ENCODE results near the gene ANKS1B.
A peak's percentile ranks its signal among the peaks of the same experiment; 100 is the strongest.

Gene ANKS1B

GRCh38 chr12:98745578-98746391, 1239.0 kb downstream of the ANKS1B start:
- Histone ChIP-seq H3K27ac (peak overlapping the region in 8 of 21 experiments; percentile 12 to 73 (median 47)), H3K4me3 (peak overlapping the region; percentile 20 to 59 (median 37))

DNA sequence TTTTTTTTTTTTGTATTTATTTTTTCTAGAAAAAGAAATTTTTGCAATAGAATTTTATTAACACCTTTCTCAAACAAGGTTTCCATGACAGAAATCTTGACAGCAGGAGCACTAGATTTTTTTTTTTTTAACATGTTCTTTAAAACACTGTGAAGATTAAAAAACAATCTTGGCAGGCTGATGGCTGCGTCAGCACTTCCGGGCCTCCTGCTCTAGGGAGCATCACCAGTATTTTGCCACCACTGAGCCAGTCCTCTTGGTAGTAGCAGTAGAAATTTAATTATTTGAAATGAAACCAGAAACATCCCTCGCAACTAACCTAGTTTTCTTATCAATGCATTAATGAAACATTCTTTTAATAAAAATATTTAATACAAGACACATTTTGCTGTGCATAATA, 1240.1 kb downstream of the ANKS1B start:
- H3K4me3 ChIP-seq, result peak overlapping the region in 1 of 7 experiments; percentile 37
- H3K27ac ChIP-seq, result peak overlapping the region in 1 of 21 experiments; percentile 40

DNA sequence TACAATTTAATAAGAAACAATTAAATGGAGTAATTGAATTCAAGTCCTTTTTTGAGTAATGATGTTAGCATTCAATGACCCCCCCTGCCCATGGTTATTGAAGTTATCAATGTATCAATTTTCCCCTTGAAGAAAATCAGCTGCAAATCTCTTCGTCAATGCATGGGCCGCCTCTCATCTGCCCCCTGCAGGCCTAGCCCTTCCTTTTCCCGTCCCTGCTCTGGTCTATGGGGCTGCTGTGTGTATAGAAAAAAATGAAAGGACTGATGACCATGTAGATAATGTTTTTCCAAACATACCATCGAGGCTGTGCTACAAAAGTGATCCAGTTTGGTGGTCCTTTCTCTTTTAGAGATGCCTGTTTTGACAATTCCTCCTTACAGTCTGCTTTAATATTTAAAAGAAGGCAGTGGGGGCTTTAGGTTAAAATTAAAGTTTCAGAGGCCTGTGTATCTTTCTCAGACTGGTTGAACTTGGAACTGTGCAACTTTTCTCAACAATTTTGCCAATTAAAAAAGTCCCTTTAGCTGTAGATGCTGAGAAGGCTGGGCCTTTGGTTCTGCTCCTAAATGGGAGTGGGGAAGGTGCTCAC, 1241.3 kb downstream of the ANKS1B start:
- Histone ChIP-seq H3K4me3 (no peak overlapping the region), H3K27ac (no peak overlapping the region)

DNA sequence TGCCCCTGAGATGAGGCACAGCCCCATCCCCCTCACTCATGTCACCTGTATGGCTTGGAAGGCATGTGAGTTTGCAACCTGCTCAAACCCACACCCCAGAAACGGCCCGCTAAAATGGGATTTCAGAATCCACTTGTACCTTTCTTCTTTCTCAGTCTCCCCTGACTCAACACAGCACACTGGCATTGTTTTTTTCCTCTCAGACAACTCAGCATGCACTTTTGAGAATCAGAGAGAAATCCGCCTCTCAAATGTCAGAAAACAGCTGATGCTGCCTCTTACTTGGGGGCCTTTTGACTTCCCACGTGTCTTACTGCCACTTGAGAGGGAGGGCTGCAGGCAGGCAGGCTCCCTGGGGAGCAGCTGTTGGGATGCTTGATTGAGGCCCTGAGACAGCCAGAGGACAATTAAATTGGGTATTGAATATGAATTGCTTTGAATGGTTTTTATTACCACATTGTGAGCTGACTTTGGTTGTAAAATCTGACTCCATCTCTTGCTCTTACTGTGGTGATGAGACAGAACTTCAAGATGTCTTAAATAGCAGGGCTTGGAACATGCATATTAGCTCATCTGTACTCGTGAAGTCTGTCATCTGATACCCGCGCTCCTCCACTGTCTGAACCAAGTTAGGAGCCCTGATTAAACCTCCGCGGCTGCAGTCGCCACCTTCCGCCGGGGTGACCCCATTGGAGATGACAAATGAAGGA, 1243.0 kb downstream of the ANKS1B start:
- no peak overlapping the region for H3K27ac ChIP-seq
- H3K4me3 ChIP-seq, result no peak overlapping the region

- no peak overlapping the region for H3K27ac ChIP-seq
Measured at GRCh38 chr12:98741196-98741555, 1243.6 kb downstream of the ANKS1B start.

DNA sequence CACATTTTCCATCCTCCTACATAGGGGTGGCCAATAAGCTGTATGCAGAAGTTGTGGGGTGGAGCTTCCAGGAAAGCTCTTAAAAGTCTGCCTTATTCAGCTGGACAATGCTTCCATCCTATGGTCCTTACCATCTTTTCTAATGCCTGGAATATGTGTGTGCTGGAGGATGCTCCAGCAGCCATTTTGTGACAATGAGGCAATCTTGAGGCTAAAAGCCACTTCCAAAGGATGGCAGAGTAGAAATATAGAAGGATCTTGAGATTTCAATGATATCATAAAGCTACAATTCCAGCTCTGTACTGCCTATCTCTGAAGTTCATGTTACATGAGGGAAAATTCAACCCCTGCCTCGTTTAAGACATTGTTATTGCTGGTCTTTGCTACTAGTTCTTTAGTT, 1244.0 kb downstream of the ANKS1B start:
- Histone ChIP-seq H3K27ac (no peak overlapping the region), H3K4me3 (no peak overlapping the region)

More at GRCh38 chr12:98741196-98741555, 1243.6 kb downstream of the ANKS1B start:
- no peak overlapping the region for H3K4me3 ChIP-seq

GRCh38 chr12:98738539-98738938, 1246.2 kb downstream of the ANKS1B start:
- no peak overlapping the region for H3K27ac ChIP-seq
- no peak overlapping the region for H3K4me3 ChIP-seq

GRCh38 chr12:98738002-98738401, 1246.7 kb downstream of the ANKS1B start:
- H3K27ac ChIP-seq, result no peak overlapping the region

DNA sequence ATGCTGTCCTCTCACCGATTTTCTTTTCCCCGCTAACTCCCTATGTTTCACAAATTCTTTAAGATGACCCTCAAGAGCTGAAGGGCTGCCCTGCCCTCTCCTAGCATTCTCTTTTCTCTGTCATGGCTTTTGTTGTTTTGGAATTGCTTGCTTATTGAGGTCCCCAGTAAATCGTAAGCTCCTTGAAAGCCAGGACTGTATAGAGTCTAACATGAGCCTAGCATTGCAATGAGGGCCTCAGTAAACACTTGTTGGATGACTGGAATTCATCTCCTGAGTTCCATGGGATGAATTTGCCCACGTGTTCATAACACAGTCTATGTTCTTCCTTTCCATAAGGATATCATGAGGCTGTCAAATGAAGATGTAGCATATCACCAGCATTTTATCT, 1247.4 kb downstream of the ANKS1B start:
- Histone ChIP-seq H3K27ac (no peak overlapping the region), H3K4me3 (no peak overlapping the region)

More at GRCh38 chr12:98738002-98738401, 1246.7 kb downstream of the ANKS1B start:
- no peak overlapping the region for H3K4me3 ChIP-seq

GRCh38 chr12:98736352-98737321, 1248.1 kb downstream of the ANKS1B start:
- no peak overlapping the region for H3K4me3 ChIP-seq
- H3K27ac ChIP-seq, result no peak overlapping the region

- H3K27ac ChIP-seq, result no peak overlapping the region
Measured at GRCh38 chr12:98735821-98736220, 1248.9 kb downstream of the ANKS1B start.

GRCh38 chr12:98733667-98734350, 1250.9 kb downstream of the ANKS1B start:
- no peak overlapping the region for H3K4me3 ChIP-seq

More at GRCh38 chr12:98735821-98736220, 1248.9 kb downstream of the ANKS1B start:
- H3K4me3 ChIP-seq, result no peak overlapping the region

DNA sequence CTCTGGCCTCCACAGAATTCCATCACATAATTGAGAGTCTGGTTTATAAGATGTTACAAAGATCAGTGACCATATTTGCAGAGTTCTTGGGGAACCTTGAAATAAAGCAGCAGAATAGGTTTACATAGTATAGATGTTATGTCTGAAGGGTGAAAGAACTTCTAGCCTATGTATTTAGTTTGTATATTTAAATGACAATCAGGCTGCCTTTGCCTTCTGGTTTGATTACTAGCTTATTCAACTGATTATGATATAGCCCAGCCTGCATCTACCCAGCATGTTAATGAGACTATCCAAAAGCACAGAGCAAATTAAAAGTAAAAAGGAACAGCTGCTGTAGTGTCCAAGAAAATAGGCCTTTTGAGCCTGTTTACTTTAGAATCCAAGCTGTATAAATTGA, 1254.3 kb downstream of the ANKS1B start:
- Histone ChIP-seq H3K27ac (no peak overlapping the region), H3K4me3 (no peak overlapping the region)

More at GRCh38 chr12:98733667-98734350, 1250.9 kb downstream of the ANKS1B start:
- H3K27ac ChIP-seq, result no peak overlapping the region

GRCh38 chr12:98727196-98727595, 1257.5 kb downstream of the ANKS1B start:
- H3K4me3 ChIP-seq, result no peak overlapping the region
- no peak overlapping the region for H3K27ac ChIP-seq

DNA sequence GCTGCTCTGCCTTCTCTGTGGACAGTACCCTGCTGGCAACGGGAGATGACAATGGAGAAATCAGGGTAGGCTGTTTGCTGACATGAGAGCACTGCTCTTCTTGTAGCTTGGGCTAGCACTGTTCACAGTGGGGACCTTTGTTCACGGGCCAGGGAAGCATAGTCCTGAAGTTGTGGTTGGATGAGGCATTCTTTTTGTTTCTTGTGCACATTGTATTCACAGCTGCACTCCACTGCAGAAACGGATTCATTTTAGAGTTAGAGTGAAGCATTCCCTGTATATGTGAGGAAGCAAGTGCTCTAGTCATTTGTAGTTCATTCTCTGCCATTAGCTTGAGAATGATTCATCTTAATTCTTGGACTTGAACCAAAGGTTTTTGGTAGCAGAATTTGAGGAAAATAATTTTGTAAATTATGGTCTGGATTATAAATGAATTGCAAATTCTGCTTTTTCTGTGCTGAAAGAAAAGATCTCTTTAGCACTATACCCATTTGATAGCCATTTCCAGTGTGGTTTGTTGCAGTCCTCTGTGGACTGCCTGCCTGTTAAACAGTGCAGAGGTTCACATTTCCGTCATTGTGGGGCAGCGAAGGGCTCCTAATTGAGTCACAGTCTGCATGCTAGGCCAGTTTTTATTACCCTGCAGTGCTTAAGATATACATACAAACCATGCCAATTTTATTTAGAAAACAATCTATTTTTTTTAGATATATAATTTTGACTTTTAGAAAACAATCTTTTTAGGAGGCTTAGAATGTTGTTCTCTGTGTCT, 1259.1 kb downstream of the ANKS1B start:
- Histone ChIP-seq H3K4me3 (no peak overlapping the region), H3K27ac (peak overlapping the region in 2 of 21 experiments; percentile 27 to 35)

- peak overlapping the region in 1 of 21 experiments; percentile 35 for H3K27ac ChIP-seq
Measured at GRCh38 chr12:98724384-98725155, 1260.2 kb downstream of the ANKS1B start.

DNA sequence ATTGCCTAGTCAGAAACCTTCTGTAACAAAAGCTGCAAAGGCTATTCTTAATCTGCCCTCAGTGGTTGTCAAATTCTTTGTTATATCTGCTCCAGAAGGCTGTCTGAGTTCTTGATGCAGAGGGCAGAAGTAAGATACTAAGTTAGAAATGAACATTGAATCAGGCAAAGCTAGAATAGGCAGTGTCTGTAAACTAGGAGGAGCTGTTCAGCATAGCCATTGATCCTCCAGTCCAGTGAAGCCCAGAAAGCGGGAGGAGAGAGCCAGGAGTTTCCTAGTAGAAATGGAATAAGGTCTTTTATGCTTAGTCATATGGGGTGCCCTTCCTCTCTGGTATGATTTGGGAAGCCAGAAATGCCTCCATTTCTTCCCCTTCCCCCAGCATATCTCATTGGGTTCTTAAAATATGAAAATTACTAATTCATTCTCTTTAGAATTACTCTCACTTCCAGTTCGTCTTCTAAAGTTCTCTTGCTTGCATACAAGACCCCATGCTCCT, 1263.5 kb downstream of the ANKS1B start:
- no peak overlapping the region for H3K4me3 ChIP-seq
- no peak overlapping the region for H3K27ac ChIP-seq

More at GRCh38 chr12:98724384-98725155, 1260.2 kb downstream of the ANKS1B start:
- H3K4me3 ChIP-seq, result no peak overlapping the region
